GM23338 (cell line): ENCODE measurements around the gene EID2B. TPM values are rescaled to one million over a fixed set of nuclear protein-coding genes. Genes with fewer than 3 reads are reported as not detected.

Experiments
- ATAC-seq: fragments of 200-7000 bp; cut with Tn5 transposase; 3 replicates; pipeline ENCODE4 v1.9.1; 2020
- DNase-seq: peaks from one replicate; pipeline ENCODE4 v3.0.0-alpha.2; 2015; ENCODE audit warnings: low spot score
- H2AFZ ChIP-seq: fragments of 200-600 bp; sonication (generic); 2 replicates; pipeline ENCODE4 v1.8.0; 2016; ENCODE audit warnings: antibody characterized with exemption, mild to moderate bottlenecking, moderate library complexity
- H3F3A ChIP-seq: fragments of 200-600 bp; sonication (generic); replicated peaks from 2 replicates; pipeline ENCODE4 v1.8.0; 2017; ENCODE audit warnings: antibody characterized with exemption, mixed run types, low read depth
- H3K27ac ChIP-seq: fragments of 200-600 bp; sonication (generic); 2 replicates; pipeline ENCODE4 v1.6.1; 2016; ENCODE audit warnings: low read depth
- H3K27me3 ChIP-seq: fragments of 200-600 bp; sonication (generic); 2 replicates; pipeline ENCODE4 v1.8.0; 2016; ENCODE audit warnings: mild to moderate bottlenecking, mixed run types, moderate library complexity; ENCODE audit not compliant: insufficient read depth
- H3K36me3 ChIP-seq: fragments of 200-600 bp; sonication (generic); 2 replicates; pipeline ENCODE4 v1.8.0; 2016; ENCODE audit warnings: mild to moderate bottlenecking; ENCODE audit not compliant: insufficient read depth
- H3K4me1 ChIP-seq: fragments of 200-600 bp; sonication (generic); 2 replicates; pipeline ENCODE4 v1.8.0; 2016; ENCODE audit warnings: mild to moderate bottlenecking, moderate library complexity; ENCODE audit not compliant: insufficient read depth
- H3K4me2 ChIP-seq: fragments of 200-600 bp; sonication (generic); 2 replicates; pipeline ENCODE4 v1.7.1; 2017; ENCODE audit warnings: mixed run types
- H3K4me3 ChIP-seq: fragments of 200-600 bp; sonication (generic); 2 replicates; pipeline ENCODE4 v1.6.1; 2016; ENCODE audit warnings: mixed run types
- H3K79me2 ChIP-seq: fragments of 200-600 bp; sonication (generic); replicated peaks from 2 replicates; pipeline ENCODE4 v1.8.0; 2017; ENCODE audit warnings: mild to moderate bottlenecking; ENCODE audit not compliant: insufficient read depth
- H3K9me2 ChIP-seq: fragments of 200-600 bp; sonication (generic); 2 replicates; pipeline ENCODE4 v1.8.0; 2017; ENCODE audit not compliant: insufficient read depth
- H4K20me1 ChIP-seq: fragments of 200-600 bp; sonication (generic); replicated peaks from 2 replicates; pipeline ENCODE4 v1.8.0; 2017; ENCODE audit warnings: mild to moderate bottlenecking; ENCODE audit not compliant: insufficient read depth
- H3K27ac Mint-ChIP-seq: 2 replicates; pipeline ENCODE4 v1.8.0; 2020; ENCODE audit warnings: inconsistent platforms, mild to moderate bottlenecking, moderate library complexity, mixed read lengths
- H3K27me3 Mint-ChIP-seq: 3 replicates; pipeline ENCODE4 v1.8.0; 2022; ENCODE audit warnings: low read depth, mild to moderate bottlenecking, moderate library complexity, mixed read lengths, inconsistent platforms; ENCODE audit not compliant: insufficient read depth, poor library complexity
- H3K36me3 Mint-ChIP-seq: 3 replicates; pipeline ENCODE4 v1.8.0; 2021; ENCODE audit warnings: low read depth, mild to moderate bottlenecking, inconsistent platforms, moderate library complexity, mixed read lengths
- H3K4me1 Mint-ChIP-seq: 3 replicates; pipeline ENCODE4 v1.8.0; 2020; ENCODE audit warnings: mild to moderate bottlenecking, inconsistent platforms, mixed read lengths
- H3K4me3 Mint-ChIP-seq: 3 replicates; pipeline ENCODE4 v1.8.0; 2021; ENCODE audit warnings: moderate library complexity, mild to moderate bottlenecking, inconsistent platforms, mixed read lengths
- H3K9me3 Mint-ChIP-seq: 3 replicates; pipeline ENCODE4 v1.8.0; 2020; ENCODE audit warnings: moderate library complexity, mild to moderate bottlenecking, inconsistent platforms, mixed read lengths
- CREB1 ChIP-seq: fragments of 250-450 bp; sonication (Bioruptor Pico); IDR thresholded peaks from 2 replicates; pipeline ENCODE4 v1.5.0; 2020; ENCODE audit warnings: low read depth, mild to moderate bottlenecking, moderate library complexity
- EZH2 ChIP-seq: fragments of 200-600 bp; sonication (generic); IDR thresholded peaks from one replicate; pipeline ENCODE4 v1.8.0; 2017; ENCODE audit warnings: antibody characterized with exemption, mild to moderate bottlenecking, low read depth; ENCODE audit not compliant: unreplicated experiment
- EZH2phosphoT487 ChIP-seq: fragments of 200-600 bp; sonication (generic); IDR thresholded peaks from one replicate; pipeline ENCODE4 v1.8.1; 2018; ENCODE audit warnings: antibody characterized with exemption; ENCODE audit not compliant: unreplicated experiment
- JUNB ChIP-seq: IDR thresholded peaks from one replicate; pipeline ENCODE4 v1.6.1; 2016; ENCODE audit warnings: antibody characterized with exemption; ENCODE audit not compliant: unreplicated experiment
- NANOG ChIP-seq: IDR thresholded peaks from 2 replicates; pipeline ENCODE4 v1.6.1; 2016; ENCODE audit warnings: antibody characterized with exemption, borderline replicate concordance
- POLR2AphosphoS5 ChIP-seq: IDR thresholded peaks from 2 replicates; pipeline ENCODE4 v1.6.1; 2016; ENCODE audit warnings: antibody characterized with exemption, low read depth
- STAT1 ChIP-seq: IDR thresholded peaks from one replicate; pipeline ENCODE4 v1.6.1; 2016; ENCODE audit warnings: antibody characterized with exemption; ENCODE audit not compliant: unreplicated experiment
- ZNF114 ChIP-seq: fragments of 250-450 bp; sonication (Bioruptor Pico); IDR thresholded peaks from 2 replicates; pipeline ENCODE4 v1.5.0; 2020; ENCODE audit warnings: mild to moderate bottlenecking, moderate library complexity
- ZNF331 ChIP-seq: fragments of 250-450 bp; sonication (Bioruptor Pico); IDR thresholded peaks from 2 replicates; pipeline ENCODE4 v1.5.0; 2020; ENCODE audit warnings: low read depth, mild to moderate bottlenecking, moderate library complexity
- polyA plus RNA-seq: library from polyadenylated mRNA; unstranded; fragments of >200 nt; fragmentation: Nextera tagmentation; extraction: Ambion mirVana; gene quantifications from 2 replicates; pipeline ENCODE4 v1.2.1, GENCODE V29; 2016
- total RNA-seq: library from RNA; depleted of rRNA; stranded (reverse); fragments of >200 nt; shearing (Covaris generic); gene quantifications from 2 replicates; pipeline ENCODE4 v1.2.3, GENCODE V29; 2014
- TF ChIP-seq, protein P1 (sequence below), 2 experiments: fragments of 200-600 bp in 1 of 2; sonication (generic) in 1 of 2; conservative IDR thresholded peaks; 2 replicates each; pipeline versions ENCODE4 v1.5.1 to v1.6.1; 2016 to 2017; ENCODE audit warnings: antibody characterized with exemption in 2 of 2, low read depth in 2 of 2, mild to moderate bottlenecking in 2 of 2, moderate library complexity in 1 of 2
- TF ChIP-seq, protein P2 (sequence below): fragments of 250-450 bp; sonication (Bioruptor Pico); IDR thresholded peaks from 2 replicates; pipeline ENCODE4 v1.5.0; 2020; ENCODE audit warnings: mild to moderate bottlenecking, moderate library complexity
- TF ChIP-seq, protein P3 (sequence below): IDR thresholded peaks from 2 replicates; pipeline ENCODE4 v1.6.1; 2016; ENCODE audit warnings: antibody characterized with exemption
- TF ChIP-seq, protein P4 (sequence below): IDR thresholded peaks from one replicate; pipeline ENCODE4 v1.6.1; 2018; ENCODE audit warnings: antibody characterized with exemption; ENCODE audit not compliant: unreplicated experiment

Gene EID2B
- total and polyA plus RNA-seq, 2 experiments from 2014 or later = 2.5 to 4.6 TPM

DNA sequence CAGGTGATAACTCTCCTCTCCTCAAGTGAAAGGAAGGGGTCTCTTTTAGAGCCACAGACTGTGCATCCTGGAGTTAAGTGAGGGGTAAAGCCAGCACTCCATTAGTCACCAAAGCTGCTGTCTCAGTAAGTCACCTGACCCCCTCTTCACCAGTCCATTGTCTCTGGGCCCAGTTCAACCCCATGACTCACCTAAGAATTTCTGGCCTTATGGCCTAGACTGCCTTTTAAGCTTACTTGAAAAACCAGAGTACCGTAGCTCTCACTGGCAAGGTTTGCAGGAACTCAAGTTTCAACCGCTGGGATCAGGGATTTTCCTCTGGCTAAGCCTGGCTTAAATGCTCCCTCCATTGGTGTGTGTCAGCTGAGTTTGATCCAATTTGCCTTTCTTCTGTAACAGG is 30.8 kb upstream of the EID2B start:
- H3K4me2 ChIP-seq = no peak overlapping the region
- DNase-seq = peak; percentile 9

More for the DNA sequence above, 30.8 kb upstream of the EID2B start:
- H3K9me3 Mint-ChIP-seq = no peaks in the 10 kb centered on the region
- Histone ChIP-seq H3K27me3 (0 out of 2 replicates have a peak, but pooled peaks cover 6% of the 10 kb centered on the region), H3K4me3 (no peak overlapping the region), H2AFZ (no peak overlapping the region), H4K20me1 (no peaks in the 10 kb centered on the region), H3K27ac (no peak overlapping the region), H3K9me2 (no peaks in the 10 kb centered on the region), H3K36me3 (no peaks in the 10 kb centered on the region), H3K4me1 (no peaks in the 10 kb centered on the region), H3K79me2 (no peaks in the 10 kb centered on the region), H3F3A (no peaks in the 10 kb centered on the region)
- no peak for TF ChIP-seq JUNB
- TF ChIP-seq NANOG = no peak
- TF ChIP-seq ZNF114 (CRISPR knock-in tag) = no peak
- no peak for TF ChIP-seq STAT1
- TF ChIP-seq POLR2AphosphoS5 = no peak
- no peak for TF ChIP-seq EZH2phosphoT487
- TF ChIP-seq, protein P1, sequence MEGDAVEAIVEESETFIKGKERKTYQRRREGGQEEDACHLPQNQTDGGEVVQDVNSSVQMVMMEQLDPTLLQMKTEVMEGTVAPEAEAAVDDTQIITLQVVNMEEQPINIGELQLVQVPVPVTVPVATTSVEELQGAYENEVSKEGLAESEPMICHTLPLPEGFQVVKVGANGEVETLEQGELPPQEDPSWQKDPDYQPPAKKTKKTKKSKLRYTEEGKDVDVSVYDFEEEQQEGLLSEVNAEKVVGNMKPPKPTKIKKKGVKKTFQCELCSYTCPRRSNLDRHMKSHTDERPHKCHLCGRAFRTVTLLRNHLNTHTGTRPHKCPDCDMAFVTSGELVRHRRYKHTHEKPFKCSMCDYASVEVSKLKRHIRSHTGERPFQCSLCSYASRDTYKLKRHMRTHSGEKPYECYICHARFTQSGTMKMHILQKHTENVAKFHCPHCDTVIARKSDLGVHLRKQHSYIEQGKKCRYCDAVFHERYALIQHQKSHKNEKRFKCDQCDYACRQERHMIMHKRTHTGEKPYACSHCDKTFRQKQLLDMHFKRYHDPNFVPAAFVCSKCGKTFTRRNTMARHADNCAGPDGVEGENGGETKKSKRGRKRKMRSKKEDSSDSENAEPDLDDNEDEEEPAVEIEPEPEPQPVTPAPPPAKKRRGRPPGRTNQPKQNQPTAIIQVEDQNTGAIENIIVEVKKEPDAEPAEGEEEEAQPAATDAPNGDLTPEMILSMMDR (conservative IDR thresholded peaks at IDR 0.05; ENCODE audit: low read depth in 2 of 2) = no peak
- TF ChIP-seq ZNF331 = no peak
- TF ChIP-seq, protein P2, sequence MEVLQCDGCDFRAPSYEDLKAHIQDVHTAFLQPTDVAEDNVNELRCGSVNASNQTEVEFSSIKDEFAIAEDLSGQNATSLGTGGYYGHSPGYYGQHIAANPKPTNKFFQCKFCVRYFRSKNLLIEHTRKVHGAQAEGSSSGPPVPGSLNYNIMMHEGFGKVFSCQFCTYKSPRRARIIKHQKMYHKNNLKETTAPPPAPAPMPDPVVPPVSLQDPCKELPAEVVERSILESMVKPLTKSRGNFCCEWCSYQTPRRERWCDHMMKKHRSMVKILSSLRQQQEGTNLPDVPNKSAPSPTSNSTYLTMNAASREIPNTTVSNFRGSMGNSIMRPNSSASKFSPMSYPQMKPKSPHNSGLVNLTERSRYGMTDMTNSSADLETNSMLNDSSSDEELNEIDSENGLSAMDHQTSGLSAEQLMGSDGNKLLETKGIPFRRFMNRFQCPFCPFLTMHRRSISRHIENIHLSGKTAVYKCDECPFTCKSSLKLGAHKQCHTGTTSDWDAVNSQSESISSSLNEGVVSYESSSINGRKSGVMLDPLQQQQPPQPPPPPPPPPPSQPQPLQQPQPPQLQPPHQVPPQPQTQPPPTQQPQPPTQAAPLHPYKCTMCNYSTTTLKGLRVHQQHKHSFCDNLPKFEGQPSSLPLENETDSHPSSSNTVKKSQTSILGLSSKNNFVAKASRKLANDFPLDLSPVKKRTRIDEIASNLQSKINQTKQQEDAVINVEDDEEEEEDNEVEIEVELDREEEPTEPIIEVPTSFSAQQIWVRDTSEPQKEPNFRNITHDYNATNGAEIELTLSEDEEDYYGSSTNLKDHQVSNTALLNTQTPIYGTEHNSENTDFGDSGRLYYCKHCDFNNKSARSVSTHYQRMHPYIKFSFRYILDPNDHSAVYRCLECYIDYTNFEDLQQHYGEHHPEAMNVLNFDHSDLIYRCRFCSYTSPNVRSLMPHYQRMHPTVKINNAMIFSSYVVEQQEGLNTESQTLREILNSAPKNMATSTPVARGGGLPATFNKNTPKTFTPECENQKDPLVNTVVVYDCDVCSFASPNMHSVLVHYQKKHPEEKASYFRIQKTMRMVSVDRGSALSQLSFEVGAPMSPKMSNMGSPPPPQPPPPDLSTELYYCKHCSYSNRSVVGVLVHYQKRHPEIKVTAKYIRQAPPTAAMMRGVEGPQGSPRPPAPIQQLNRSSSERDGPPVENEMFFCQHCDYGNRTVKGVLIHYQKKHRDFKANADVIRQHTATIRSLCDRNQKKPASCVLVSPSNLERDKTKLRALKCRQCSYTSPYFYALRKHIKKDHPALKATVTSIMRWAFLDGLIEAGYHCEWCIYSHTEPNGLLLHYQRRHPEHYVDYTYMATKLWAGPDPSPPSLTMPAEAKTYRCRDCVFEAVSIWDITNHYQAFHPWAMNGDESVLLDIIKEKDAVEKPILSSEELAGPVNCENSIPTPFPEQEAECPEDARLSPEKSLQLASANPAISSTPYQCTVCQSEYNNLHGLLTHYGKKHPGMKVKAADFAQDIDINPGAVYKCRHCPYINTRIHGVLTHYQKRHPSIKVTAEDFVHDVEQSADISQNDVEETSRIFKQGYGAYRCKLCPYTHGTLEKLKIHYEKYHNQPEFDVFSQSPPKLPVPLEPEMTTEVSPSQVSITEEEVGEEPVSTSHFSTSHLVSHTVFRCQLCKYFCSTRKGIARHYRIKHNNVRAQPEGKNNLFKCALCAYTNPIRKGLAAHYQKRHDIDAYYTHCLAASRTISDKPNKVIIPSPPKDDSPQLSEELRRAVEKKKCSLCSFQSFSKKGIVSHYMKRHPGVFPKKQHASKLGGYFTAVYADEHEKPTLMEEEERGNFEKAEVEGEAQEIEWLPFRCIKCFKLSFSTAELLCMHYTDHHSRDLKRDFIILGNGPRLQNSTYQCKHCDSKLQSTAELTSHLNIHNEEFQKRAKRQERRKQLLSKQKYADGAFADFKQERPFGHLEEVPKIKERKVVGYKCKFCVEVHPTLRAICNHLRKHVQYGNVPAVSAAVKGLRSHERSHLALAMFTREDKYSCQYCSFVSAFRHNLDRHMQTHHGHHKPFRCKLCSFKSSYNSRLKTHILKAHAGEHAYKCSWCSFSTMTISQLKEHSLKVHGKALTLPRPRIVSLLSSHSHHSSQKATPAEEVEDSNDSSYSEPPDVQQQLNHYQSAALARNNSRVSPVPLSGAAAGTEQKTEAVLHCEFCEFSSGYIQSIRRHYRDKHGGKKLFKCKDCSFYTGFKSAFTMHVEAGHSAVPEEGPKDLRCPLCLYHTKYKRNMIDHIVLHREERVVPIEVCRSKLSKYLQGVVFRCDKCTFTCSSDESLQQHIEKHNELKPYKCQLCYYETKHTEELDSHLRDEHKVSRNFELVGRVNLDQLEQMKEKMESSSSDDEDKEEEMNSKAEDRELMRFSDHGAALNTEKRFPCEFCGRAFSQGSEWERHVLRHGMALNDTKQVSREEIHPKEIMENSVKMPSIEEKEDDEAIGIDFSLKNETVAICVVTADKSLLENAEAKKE = no peak
- TF ChIP-seq, protein P3, sequence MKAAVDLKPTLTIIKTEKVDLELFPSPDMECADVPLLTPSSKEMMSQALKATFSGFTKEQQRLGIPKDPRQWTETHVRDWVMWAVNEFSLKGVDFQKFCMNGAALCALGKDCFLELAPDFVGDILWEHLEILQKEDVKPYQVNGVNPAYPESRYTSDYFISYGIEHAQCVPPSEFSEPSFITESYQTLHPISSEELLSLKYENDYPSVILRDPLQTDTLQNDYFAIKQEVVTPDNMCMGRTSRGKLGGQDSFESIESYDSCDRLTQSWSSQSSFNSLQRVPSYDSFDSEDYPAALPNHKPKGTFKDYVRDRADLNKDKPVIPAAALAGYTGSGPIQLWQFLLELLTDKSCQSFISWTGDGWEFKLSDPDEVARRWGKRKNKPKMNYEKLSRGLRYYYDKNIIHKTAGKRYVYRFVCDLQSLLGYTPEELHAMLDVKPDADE = no peak
- TF ChIP-seq, protein P4, sequence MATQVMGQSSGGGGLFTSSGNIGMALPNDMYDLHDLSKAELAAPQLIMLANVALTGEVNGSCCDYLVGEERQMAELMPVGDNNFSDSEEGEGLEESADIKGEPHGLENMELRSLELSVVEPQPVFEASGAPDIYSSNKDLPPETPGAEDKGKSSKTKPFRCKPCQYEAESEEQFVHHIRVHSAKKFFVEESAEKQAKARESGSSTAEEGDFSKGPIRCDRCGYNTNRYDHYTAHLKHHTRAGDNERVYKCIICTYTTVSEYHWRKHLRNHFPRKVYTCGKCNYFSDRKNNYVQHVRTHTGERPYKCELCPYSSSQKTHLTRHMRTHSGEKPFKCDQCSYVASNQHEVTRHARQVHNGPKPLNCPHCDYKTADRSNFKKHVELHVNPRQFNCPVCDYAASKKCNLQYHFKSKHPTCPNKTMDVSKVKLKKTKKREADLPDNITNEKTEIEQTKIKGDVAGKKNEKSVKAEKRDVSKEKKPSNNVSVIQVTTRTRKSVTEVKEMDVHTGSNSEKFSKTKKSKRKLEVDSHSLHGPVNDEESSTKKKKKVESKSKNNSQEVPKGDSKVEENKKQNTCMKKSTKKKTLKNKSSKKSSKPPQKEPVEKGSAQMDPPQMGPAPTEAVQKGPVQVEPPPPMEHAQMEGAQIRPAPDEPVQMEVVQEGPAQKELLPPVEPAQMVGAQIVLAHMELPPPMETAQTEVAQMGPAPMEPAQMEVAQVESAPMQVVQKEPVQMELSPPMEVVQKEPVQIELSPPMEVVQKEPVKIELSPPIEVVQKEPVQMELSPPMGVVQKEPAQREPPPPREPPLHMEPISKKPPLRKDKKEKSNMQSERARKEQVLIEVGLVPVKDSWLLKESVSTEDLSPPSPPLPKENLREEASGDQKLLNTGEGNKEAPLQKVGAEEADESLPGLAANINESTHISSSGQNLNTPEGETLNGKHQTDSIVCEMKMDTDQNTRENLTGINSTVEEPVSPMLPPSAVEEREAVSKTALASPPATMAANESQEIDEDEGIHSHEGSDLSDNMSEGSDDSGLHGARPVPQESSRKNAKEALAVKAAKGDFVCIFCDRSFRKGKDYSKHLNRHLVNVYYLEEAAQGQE = no peak
- TF ChIP-seq EZH2 = no peak
- TF ChIP-seq CREB1 (CRISPR knock-in tag) = no peak
- H3K36me3 Mint-ChIP-seq = no peaks in the 10 kb centered on the region
- no peak overlapping the region for H3K4me3 Mint-ChIP-seq
- H3K27me3 Mint-ChIP-seq = peaks cover 1% of the 10 kb centered on the region
- no peak for ATAC-seq
- no peaks in the 10 kb centered on the region for H3K4me1 Mint-ChIP-seq
- H3K27ac Mint-ChIP-seq = no peak overlapping the region
